Vagina (tissue), 2 donors: ENCODE data around the gene KRT38.

ENCODE experiments used
- CTCF ChIP-seq, 3 experiments: fragments of 450-650 bp in 2 of 3; fragments of 200-600 bp in 1 of 3; sonication (generic) in 1 of 3; IDR thresholded peaks; one replicate each; pipeline ENCODE4 v1.5.1; 2017 to 2019; ENCODE audit warnings: antibody characterized with exemption in 3 of 3, mild to moderate bottlenecking in 2 of 3, moderate library complexity in 2 of 3
- POLR2A ChIP-seq, 2 donors: fragments of 450-650 bp; IDR thresholded peaks; one replicate each; pipeline ENCODE4 v1.6.1; 2017; ENCODE audit warnings: antibody characterized with exemption in 2 of 2, mild to moderate bottlenecking in 2 of 2, moderate library complexity in 2 of 2
- POLR2AphosphoS5 ChIP-seq, 2 donors: sonication (generic); formaldehyde crosslinking; IDR thresholded peaks; one replicate each; pipeline ENCODE4 v1.9.0; 2017; ENCODE audit warnings: antibody characterized with exemption in 2 of 2, mild to moderate bottlenecking in 2 of 2, low read depth in 1 of 2; ENCODE audit not compliant: insufficient read depth in 1 of 2

GRCh38 chr17:41442739-41443138 is 2.0 kb upstream of the KRT38 start:
- TF ChIP-seq POLR2AphosphoS5 (IDR thresholded peaks at IDR 0.05; ENCODE audit: insufficient read depth in 1 of 2, low read depth in 1 of 2) (no peak), CTCF (IDR thresholded peaks at IDR 0.05) (no peak), POLR2A (IDR thresholded peaks at IDR 0.05) (no peak)
